Measurements from ENCODE around the gene RBM17. TPM values are rescaled to one million over a fixed set of nuclear protein-coding genes. Genes with fewer than 3 reads are reported as not detected.

The RBM17 gene
- total and polyA plus RNA-seq, 10 of the 15 experiments (the other 5 are each of a cell fraction or from before 2014, with no cell fraction given) = 28.4 to 181 (median 83.9) TPM

- ChIA-PET POLR2A (interaction anchor here (0.6 to 2.0 kb wide), 4 partner anchors 10 to 274 kb away, joined by 3 to 4 read pairs (median 3); no protein-coding TSS in a partner anchor), RAD21 (ENCODE audit: unreplicated experiment) (interaction anchor here (0.9 to 1.9 kb wide), 3 partner anchors 9 to 273 kb away, joined by 3 to 6 read pairs (median 3); no protein-coding TSS in a partner anchor), CTCF (interaction anchor here (0.7 to 9.5 kb wide), 6 partner anchors 14 to 272 kb away, joined by 3 to 47 read pairs (median 4); partner anchors contain the start of gene PFKFB3), SMC1A (ENCODE audit: uncharacterized antibody, unreplicated experiment) (interaction anchor here (0.8 to 1.7 kb wide), 4 partner anchors 16 to 273 kb away, joined by 3 to 4 read pairs (median 4); no protein-coding TSS in a partner anchor)
- ATAC-seq (no peak), FAIRE-seq (no peak), DNase-seq (ENCODE audit: low read depth, low spot score) (no peak)
- H3K4me3 ChIP-seq = no peak overlapping the region
- no peak overlapping the region for H3K9ac ChIP-seq (ENCODE audit: control insufficient read depth, insufficient read depth, low read length)
- H3K79me2 ChIP-seq (ENCODE audit: control insufficient read depth, insufficient read depth, low read length) = no peaks in the 10 kb centered on the region
- H3K4me1 ChIP-seq (ENCODE audit: control insufficient read depth, insufficient read depth, low read length) = peaks cover 24% of the 10 kb centered on the region
- H2AFZ ChIP-seq (ENCODE audit: control insufficient read depth, low read depth, low read length) = no peak overlapping the region
- no peaks in the 10 kb centered on the region for H3K27me3 ChIP-seq (replicated peaks in 1 of 2; ENCODE audit: control insufficient read depth in 2 of 2, insufficient read depth in 2 of 2, low read length in 1 of 2)
- H3K9me3 ChIP-seq (replicated peaks; ENCODE audit: control insufficient read depth, insufficient read depth, low read length) = no peaks in the 10 kb centered on the region
- 0 out of 2 replicates have a peak overlapping the region, but pooled peaks have one; percentile 9 for H3K4me2 ChIP-seq (ENCODE audit: control insufficient read depth, insufficient read depth)
- BruUV-seq (replicated peaks) = no TSS peak
- TF ChIP-seq, protein P1, sequence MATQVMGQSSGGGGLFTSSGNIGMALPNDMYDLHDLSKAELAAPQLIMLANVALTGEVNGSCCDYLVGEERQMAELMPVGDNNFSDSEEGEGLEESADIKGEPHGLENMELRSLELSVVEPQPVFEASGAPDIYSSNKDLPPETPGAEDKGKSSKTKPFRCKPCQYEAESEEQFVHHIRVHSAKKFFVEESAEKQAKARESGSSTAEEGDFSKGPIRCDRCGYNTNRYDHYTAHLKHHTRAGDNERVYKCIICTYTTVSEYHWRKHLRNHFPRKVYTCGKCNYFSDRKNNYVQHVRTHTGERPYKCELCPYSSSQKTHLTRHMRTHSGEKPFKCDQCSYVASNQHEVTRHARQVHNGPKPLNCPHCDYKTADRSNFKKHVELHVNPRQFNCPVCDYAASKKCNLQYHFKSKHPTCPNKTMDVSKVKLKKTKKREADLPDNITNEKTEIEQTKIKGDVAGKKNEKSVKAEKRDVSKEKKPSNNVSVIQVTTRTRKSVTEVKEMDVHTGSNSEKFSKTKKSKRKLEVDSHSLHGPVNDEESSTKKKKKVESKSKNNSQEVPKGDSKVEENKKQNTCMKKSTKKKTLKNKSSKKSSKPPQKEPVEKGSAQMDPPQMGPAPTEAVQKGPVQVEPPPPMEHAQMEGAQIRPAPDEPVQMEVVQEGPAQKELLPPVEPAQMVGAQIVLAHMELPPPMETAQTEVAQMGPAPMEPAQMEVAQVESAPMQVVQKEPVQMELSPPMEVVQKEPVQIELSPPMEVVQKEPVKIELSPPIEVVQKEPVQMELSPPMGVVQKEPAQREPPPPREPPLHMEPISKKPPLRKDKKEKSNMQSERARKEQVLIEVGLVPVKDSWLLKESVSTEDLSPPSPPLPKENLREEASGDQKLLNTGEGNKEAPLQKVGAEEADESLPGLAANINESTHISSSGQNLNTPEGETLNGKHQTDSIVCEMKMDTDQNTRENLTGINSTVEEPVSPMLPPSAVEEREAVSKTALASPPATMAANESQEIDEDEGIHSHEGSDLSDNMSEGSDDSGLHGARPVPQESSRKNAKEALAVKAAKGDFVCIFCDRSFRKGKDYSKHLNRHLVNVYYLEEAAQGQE (IDR thresholded peaks at IDR 0.05; ENCODE audit: low read depth, low read length) = no peak
- TF ChIP-seq NFIC (IDR thresholded peaks at IDR 0.05; ENCODE audit: low read depth, low read length) = no peak
- no peak for TF ChIP-seq ETV6 (conservative IDR thresholded peaks at IDR 0.05 in 1 of 2, IDR thresholded peaks at IDR 0.05 in 1 of 2; ENCODE audit: borderline replicate concordance in 1 of 2, low read depth in 1 of 2)
- no peak for TF ChIP-seq SIX5 (IDR thresholded peaks at IDR 0.05; ENCODE audit: low read depth, low read length, severe bottlenecking)
- no peak for TF ChIP-seq CREM (IDR thresholded peaks at IDR 0.05; ENCODE audit: low read depth)
- TF ChIP-seq PAX8 (IDR thresholded peaks at IDR 0.05) = no peak
- TF ChIP-seq, protein P2, sequence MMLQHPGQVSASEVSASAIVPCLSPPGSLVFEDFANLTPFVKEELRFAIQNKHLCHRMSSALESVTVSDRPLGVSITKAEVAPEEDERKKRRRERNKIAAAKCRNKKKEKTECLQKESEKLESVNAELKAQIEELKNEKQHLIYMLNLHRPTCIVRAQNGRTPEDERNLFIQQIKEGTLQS (IDR thresholded peaks at IDR 0.05; ENCODE audit: borderline replicate concordance, extremely low read depth, low read depth, low read length) = no peak
- WGBS (ENCODE audit: insufficient coverage, insufficient replicate concordance, low lambda C conversion rate, missing lambda C conversion rate) = 79% methylated on average over 15 of the region's 15 CpGs
- H3K27ac ChIP-seq (ENCODE audit: control insufficient read depth, insufficient read depth) = no peak overlapping the region
- intact Hi-C loops (cut with micrococcal nuclease; ENCODE audit: unreplicated experiment) (no loop called here), in situ Hi-C loops (cut with MboI) (no loop called here)
- no peaks in the 10 kb centered on the region for H3K36me3 ChIP-seq (ENCODE audit: control insufficient read depth in 2 of 2, insufficient read depth in 2 of 2, low read length in 1 of 2)
- no peaks in the 10 kb centered on the region; the same call in 1 of the 2 replicates for H4K20me1 ChIP-seq (ENCODE audit: control insufficient read depth, insufficient read depth)
Observed at GRCh38 chr10:6128591-6129251, 39.9 kb downstream of the RBM17 start.
